ENCODE results near the gene EXOC6B. TPM values are rescaled to one million over a fixed set of nuclear protein-coding genes. Genes with fewer than 3 reads are reported as not detected.

The EXOC6B gene
- total RNA-seq, 2 experiments from 2014 or later, result 6.2 to 8.3 TPM

DNA sequence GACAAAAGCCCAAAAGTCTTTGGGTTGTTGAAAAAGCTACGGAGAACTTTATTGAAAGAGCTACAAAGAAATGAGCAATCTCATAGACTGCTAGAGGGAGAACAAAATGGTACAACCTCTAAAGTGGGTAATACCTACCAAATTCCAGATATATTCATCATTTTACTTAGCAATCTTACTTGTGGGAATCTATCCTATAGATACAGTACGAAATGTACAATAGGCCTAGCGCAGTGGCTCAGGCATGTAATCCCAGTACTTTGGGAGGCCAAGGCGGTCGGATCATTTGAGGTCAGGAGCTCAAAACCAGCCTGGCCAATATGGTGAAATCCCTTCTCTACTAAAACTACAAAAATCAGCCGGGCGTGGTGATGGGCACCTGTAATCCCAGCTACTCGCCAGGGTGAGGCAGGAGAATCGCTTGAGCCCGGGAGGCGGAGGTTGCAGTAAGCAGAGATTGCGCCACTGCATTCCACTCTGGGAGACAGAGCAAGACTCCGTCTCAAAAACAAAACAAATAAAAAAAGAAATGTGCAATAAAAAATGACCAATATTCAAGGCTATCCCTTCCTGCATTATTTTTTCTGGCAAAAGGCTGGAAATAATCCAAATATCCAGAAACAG is 10.1 kb downstream of the EXOC6B start:
- DNase-seq (no peak), ATAC-seq (no peak)
- POLR2A ChIA-PET, result no interaction called here
- no peaks in the 10 kb centered on the region for H3K9me3 Mint-ChIP-seq
- CTCF ChIA-PET, result interaction anchor here (0.6 to 1.4 kb wide), 4 partner anchors 44 to 47 kb away, joined by 3 to 6 read pairs (median 4); no protein-coding TSS in a partner anchor
- no peaks in the 10 kb centered on the region for H3K36me3 Mint-ChIP-seq (ENCODE audit: low read depth)
- H3K27me3 Mint-ChIP-seq, result no peaks in the 10 kb centered on the region
- H3K27ac Mint-ChIP-seq, result no peak overlapping the region
- intact Hi-C loops (cut with micrococcal nuclease), result no loop called here
- H3K4me1 Mint-ChIP-seq (ENCODE audit: low read depth), result peaks cover 13% of the 10 kb centered on the region
- no peak for TF ChIP-seq CTCF (IDR thresholded peaks at IDR 0.05)
- no peak overlapping the region for H3K4me3 Mint-ChIP-seq

- ChIA-PET POLR2A (interaction anchor here (0.6 kb wide), 1 partner anchor 21 kb away, joined by 3 read pairs; no protein-coding TSS in a partner anchor), CTCF (interaction anchor here (0.7 to 2.0 kb wide), 4 partner anchors 8 to 364 kb away, joined by 3 to 6 read pairs (median 4); no protein-coding TSS in a partner anchor)
- TF ChIP-seq CTCF (IDR thresholded peaks at IDR 0.05), result no peak
- Mint-ChIP-seq H3K9me3 (peaks cover 10% of the 10 kb centered on the region), H3K27ac (no peak overlapping the region), H3K4me3 (no peak overlapping the region), H3K4me1 (ENCODE audit: low read depth) (peaks cover 9% of the 10 kb centered on the region), H3K36me3 (ENCODE audit: low read depth) (peaks cover 12% of the 10 kb centered on the region), H3K27me3 (no peaks in the 10 kb centered on the region)
- intact Hi-C loops (cut with micrococcal nuclease), result no loop called here
- ATAC-seq (no peak), DNase-seq (no peak)
These were observed 12.0 kb downstream of the EXOC6B start for GRCh38 chr2:72813841-72814240.

DNA sequence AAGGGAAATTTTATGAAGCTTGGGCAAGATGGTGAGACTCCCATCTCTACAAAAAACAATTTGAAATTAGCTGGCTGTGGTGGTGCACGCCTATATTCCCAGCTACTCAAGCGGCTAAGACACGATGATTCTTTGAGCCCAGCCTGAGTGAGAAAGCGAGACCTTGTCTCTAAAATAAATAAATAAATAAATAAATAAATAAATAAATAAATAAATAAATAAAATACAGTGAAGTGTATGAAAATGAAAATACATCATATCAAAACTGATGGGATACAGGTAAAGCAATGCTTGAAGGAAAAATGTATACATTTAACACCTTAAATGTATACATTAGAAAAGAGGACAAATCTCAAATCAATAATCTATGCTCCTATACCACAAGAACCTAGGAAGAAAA is 15.7 kb downstream of the EXOC6B start:
- Mint-ChIP-seq H3K4me1 (ENCODE audit: low read depth) (peaks cover 6% of the 10 kb centered on the region), H3K9me3 (peaks cover 12% of the 10 kb centered on the region), H3K27me3 (no peaks in the 10 kb centered on the region), H3K36me3 (ENCODE audit: low read depth) (peaks cover 16% of the 10 kb centered on the region), H3K4me3 (no peak overlapping the region), H3K27ac (no peak overlapping the region)
- TF ChIP-seq CTCF (IDR thresholded peaks at IDR 0.05), result no peak
- ChIA-PET CTCF (no interaction called here), POLR2A (no interaction called here)
- intact Hi-C loops (cut with micrococcal nuclease), result no loop called here
- no peak for ATAC-seq
- DNase-seq, result no peak

DNA sequence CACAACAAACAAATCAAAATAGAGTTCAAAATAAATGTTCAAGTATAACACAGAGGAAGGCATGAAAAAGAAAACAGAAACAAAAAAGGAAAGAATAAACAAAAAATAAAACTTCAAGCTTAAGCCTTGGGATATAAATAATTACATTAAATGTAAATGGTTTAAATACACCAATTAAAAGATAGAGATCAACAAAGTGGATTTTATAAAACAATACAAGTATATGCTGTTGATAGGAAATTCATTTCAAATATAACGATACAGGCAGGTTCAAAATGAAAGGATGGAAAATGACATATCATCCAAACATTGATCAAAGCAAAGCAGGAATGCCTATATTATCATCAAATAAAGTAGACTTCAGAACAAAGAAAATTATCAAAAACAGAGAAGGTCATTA is 16.7 kb downstream of the EXOC6B start:
- DNase-seq (no peak), ATAC-seq (no peak)
- Mint-ChIP-seq H3K4me3 (no peak overlapping the region), H3K4me1 (ENCODE audit: low read depth) (peaks cover 4% of the 10 kb centered on the region), H3K9me3 (peaks cover 12% of the 10 kb centered on the region), H3K27ac (no peak overlapping the region), H3K36me3 (ENCODE audit: low read depth) (peaks cover 16% of the 10 kb centered on the region), H3K27me3 (no peaks in the 10 kb centered on the region)
- ChIA-PET CTCF (interaction anchor here (1.1 kb wide), 1 partner anchor 13 kb away, joined by 4 read pairs; no protein-coding TSS in a partner anchor), POLR2A (no interaction called here)
- TF ChIP-seq CTCF (IDR thresholded peaks at IDR 0.05), result no peak
- intact Hi-C loops (cut with micrococcal nuclease), result no loop called here

GRCh38 chr2:72806280-72806945 is 19.4 kb downstream of the EXOC6B start:
- ChIA-PET POLR2A (no interaction called here), CTCF (interaction anchor here (1.0 to 1.5 kb wide), 2 partner anchors 53 to 56 kb away, joined by 3 to 4 read pairs; no protein-coding TSS in a partner anchor)
- intact Hi-C loops (cut with micrococcal nuclease), result no loop called here

More at GRCh38 chr2:72806280-72806945, 19.4 kb downstream of the EXOC6B start:
- no peak for DNase-seq
- Mint-ChIP-seq H3K4me3 (no peak overlapping the region), H3K27me3 (no peaks in the 10 kb centered on the region), H3K4me1 (ENCODE audit: low read depth) (peaks cover 3% of the 10 kb centered on the region), H3K36me3 (ENCODE audit: low read depth) (peaks cover 16% of the 10 kb centered on the region), H3K27ac (no peak overlapping the region), H3K9me3 (peaks cover 12% of the 10 kb centered on the region)
- ATAC-seq, result no peak
- no peak for TF ChIP-seq CTCF (IDR thresholded peaks at IDR 0.05)

Measured in activated CD8-positive, alpha-beta T cell treated with anti-CD3 and anti-CD28 coated beads for 36 hours (primary cell).